Left lobe of liver (tissue), 2 donors: ENCODE measurements around the gene CAMTA1. TPM values are rescaled to one million over a fixed set of nuclear protein-coding genes. Genes with fewer than 3 reads are reported as not detected.

Experiments
- ATAC-seq: fragments of 200-7000 bp; cut with Tn5 transposase; one replicate; pipeline ENCODE4 v1.9.1; 2020; ENCODE audit warnings: mild to moderate bottlenecking, moderate library complexity
- DNase-seq: peaks from one replicate; pipeline ENCODE4 v3.0.0-alpha.2; 2020; ENCODE audit warnings: low spot score
- total RNA-seq: library from RNA; stranded (reverse); gene quantifications from one replicate; pipeline ENCODE4 v1.2.1, GENCODE V29; 2021
- donor health status: DM: no; HTN: no; CAD: no; lungs with moderate emphysema.
- donor health status: DM: no; HTN: yes; CAD: no.

The CAMTA1 gene
- total RNA-seq, 1 donor from 2014 or later: 33.6 TPM

DNA sequence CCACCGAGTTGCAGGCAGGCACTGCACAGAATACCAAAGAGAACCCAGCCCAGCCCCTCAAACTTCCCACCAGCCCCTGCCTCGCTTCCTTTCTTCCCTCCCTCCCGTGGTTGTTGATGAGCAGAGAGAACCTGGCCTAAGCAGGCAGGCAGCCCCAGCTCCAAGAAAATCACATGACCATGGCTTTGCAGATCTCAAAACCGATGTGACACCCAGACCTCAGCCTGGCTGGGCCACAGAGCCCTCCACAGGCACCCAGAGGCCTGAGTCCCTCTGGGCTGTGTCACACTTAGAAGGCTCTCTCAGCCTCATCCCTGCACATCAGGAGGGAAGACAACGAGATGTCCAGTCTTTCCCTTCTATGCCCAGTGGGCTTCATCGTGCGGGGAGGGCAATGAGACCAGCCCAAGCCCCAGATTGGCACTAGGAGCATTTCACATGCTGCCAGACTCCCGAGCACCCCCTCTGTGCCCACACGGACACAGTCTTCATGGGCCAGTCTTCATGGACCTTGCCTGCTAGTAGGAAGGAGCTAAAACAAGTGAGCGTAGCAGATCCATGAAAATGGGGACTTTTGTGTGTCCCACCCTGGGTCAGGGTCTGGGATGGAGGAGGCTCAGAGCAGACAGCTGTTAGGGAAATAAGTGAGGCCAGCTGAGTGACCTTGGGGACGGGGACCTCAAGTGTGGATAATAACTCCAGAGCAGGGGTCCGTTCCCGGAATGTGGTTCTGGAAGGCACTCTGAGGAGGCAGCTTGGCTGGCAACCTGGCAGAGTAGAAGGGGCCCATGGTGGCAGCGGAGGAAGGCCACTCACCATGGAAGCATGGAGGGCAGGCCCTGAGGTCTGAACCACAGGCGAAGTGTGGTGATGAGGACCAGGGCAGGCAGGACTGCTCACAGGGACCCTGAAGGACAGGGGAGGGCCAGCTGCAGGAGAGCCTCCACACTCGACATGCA, 781.4 kb downstream of the CAMTA1 start:
- DNase-seq: no peak
- ATAC-seq: no peak

GRCh38 chr1:7567376-7567775, 782.1 kb downstream of the CAMTA1 start:
- DNase-seq: no peak

GRCh38 chr1:7568053-7568452, 782.8 kb downstream of the CAMTA1 start:
- no peak for DNase-seq
- no peak for ATAC-seq

More at GRCh38 chr1:7567376-7567775, 782.1 kb downstream of the CAMTA1 start:
- no peak for ATAC-seq

DNA sequence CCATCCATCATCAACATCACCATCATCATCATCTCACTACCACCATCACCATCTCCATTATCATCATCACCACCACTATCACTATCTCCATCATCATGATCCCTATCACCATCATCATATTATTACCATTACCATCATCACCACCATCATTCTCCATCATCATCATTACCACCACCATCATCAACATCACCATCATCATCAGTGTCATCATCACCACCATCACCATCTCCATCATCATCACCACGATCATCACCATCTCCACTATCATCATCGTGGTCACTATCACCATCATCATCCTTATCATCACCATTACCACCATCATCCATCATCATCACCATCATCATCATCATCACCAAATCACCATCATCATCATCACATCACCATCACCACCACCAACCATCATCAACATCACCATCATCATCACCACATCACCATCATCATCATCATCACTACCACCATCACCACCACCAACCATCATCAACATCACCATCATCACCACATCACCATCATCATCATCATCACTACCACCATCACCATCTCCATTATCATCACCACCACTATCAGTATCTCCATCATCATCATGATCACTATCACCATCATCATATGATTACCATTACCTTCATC, 783.8 kb downstream of the CAMTA1 start:
- ATAC-seq: no peak
- no peak for DNase-seq

GRCh38 chr1:7570311-7570710, 785.1 kb downstream of the CAMTA1 start:
- ATAC-seq (peak; percentile 53), DNase-seq (peak; percentile 83)

- ATAC-seq: peak; percentile 40
- peak; percentile 74 for DNase-seq
Observed at GRCh38 chr1:7572654-7573152, 787.4 kb downstream of the CAMTA1 start.

- no peak for ATAC-seq
- DNase-seq: no peak
Observed at GRCh38 chr1:7573481-7573880, 788.2 kb downstream of the CAMTA1 start.

DNA sequence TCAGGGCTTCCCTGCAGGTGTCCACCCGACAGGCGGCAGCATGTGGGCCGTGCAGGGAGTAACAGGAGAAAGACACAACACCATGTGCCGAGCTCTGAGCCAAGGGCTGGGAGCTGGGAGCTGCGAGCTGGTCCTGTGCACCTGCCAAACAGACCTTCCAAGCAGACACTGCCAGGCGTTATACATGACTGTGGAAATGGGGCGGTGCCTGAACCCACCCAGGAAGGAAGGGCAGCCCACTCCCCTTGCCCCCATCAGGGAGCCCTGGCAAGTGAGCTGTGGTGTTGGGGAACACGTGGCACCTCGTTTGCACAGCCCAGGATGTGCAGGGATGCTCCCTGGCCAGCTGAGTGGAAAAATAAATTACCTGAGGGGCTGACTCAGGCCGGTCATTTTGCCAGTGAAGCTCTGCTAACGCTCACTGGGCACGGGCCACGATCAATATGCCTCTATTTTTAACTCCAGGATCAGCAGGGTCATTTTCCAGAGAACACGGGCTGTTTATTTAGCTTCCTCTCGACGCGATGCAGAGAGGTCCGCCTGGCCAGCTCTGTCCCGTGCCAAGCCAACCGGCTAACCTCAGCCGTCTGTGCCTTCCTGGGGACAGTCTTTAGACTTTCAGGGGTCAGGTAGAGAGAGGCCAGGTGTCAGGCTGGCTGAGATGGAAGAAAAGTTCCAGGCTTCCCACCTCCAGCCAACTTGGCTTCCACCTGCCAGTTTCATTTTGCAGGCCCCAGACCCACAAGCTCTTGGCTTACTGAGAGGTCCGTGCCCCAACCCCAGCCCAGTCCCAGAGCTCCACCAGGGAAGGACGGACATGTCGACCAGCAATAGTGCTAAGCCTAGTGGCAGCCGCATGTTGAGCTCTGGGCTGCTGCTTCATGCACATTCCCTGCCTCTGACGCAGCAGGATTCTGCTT, 789.1 kb downstream of the CAMTA1 start:
- peak; percentile 75 for ATAC-seq
- peak; percentile 96 for DNase-seq

- ATAC-seq (no peak), DNase-seq (no peak)
Observed at GRCh38 chr1:7575041-7575400, 789.8 kb downstream of the CAMTA1 start.

DNA sequence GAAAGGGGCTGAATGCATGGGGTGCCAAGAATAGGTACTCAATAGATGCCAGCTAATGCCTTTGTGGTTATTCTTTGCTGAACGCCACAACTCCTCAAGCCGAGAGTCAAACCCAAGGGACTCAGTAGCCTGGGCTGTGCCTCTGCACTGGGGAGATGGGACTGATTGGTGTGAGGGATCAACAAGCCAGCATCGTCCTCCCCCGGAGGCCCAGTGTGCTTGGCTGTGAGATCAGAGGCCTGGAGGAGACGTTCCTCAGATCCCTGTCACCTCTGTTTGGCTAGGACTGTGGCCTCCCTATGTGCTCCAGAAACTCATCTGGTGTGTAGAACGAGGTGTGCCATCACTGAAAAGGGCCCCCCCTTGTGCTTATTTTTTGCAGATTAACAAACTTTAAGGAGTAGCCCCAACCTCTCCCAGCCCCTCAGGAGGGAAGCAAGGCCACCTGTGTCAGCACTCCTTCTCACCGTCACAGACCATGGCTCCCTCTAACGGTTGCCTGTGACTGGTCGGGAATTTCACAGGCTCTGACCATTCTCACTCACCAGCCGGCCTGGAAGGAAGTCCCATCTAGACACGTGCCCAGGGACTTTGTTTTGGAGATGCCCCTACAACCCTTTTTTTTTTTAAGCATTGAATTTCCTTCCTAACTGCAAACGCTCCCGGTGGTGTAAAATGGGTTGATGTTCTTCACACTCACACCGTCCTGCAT, 791.8 kb downstream of the CAMTA1 start:
- DNase-seq: no peak
- peak; percentile 32 for ATAC-seq

- ATAC-seq: no peak
- DNase-seq: no peak
Observed at GRCh38 chr1:7578206-7578605, 793.0 kb downstream of the CAMTA1 start.

DNA sequence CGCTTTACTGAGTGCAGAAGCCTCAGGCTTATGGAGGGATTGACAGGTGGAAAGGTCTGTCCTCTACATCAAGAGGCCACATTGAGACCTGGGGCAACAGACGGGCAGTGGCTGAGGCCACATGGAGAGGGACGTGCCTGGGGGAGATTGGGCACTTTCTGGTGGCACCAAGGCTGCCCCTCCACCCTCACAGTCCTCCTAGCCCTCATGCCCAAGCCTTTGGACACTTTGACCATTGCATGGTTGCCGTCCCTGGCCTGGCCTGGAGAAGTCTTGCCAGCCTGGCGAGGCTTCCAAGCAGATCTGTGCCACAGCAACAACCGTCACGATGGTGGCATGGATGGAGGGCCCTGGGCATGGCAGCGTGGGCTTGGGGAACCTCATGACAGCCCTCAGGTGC, 793.8 kb downstream of the CAMTA1 start:
- DNase-seq (no peak), ATAC-seq (no peak)

DNA sequence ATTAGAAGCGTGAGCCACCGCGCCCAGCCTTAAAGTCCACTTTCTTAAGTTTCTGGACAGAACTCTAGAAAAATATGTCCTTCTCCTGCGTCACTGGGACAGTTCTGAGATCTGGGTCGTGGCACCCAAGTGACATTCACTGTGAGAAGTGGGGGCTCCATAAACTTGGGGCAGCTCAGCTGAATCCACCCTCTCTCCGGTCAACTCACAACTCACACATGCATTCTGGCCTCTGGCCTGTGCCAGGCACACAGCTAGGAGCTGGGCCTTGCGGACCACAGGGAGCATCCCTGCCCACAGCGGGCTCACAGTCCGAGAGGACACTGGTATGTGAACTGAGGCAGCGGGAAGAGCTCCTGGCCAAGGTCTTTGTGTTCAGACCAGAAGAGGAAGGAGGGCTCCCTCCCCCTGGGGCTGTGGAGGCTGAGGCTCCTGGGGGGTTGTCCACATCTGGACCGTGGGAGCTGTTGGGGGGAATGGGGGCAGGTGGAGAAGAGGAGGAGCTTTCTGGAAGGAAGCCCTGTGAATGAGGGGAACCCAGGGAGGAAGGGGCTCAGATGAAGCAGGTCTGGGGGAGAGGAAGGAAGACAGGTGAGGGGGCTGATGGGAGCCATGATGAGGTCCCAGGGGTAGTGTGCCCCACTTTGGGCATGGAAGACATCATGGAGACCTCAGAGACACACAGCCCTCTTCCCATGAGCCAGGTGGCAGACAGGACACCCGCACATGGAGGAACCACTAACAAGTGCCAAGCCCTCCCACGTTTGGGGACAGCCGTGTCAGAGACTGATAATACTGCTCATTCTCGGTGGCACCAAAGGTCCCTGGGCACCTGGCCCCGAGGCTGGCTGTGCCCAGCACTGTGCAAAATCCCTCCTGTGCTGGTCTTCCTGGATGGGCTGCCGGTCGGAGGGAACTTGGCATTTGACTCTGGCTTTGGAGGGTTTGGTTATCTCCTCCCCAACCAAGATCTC, 794.9 kb downstream of the CAMTA1 start:
- no peak for DNase-seq
- no peak for ATAC-seq

- ATAC-seq: no peak
- no peak for DNase-seq
Observed at GRCh38 chr1:7580923-7581753, 795.9 kb downstream of the CAMTA1 start.

- DNase-seq (no peak), ATAC-seq (no peak)
Observed at GRCh38 chr1:7581754-7582459, 796.7 kb downstream of the CAMTA1 start.

GRCh38 chr1:7582460-7582972, 797.3 kb downstream of the CAMTA1 start:
- DNase-seq (no peak), ATAC-seq (no peak)
